ENCODE data around the gene CARD11.

DNA sequence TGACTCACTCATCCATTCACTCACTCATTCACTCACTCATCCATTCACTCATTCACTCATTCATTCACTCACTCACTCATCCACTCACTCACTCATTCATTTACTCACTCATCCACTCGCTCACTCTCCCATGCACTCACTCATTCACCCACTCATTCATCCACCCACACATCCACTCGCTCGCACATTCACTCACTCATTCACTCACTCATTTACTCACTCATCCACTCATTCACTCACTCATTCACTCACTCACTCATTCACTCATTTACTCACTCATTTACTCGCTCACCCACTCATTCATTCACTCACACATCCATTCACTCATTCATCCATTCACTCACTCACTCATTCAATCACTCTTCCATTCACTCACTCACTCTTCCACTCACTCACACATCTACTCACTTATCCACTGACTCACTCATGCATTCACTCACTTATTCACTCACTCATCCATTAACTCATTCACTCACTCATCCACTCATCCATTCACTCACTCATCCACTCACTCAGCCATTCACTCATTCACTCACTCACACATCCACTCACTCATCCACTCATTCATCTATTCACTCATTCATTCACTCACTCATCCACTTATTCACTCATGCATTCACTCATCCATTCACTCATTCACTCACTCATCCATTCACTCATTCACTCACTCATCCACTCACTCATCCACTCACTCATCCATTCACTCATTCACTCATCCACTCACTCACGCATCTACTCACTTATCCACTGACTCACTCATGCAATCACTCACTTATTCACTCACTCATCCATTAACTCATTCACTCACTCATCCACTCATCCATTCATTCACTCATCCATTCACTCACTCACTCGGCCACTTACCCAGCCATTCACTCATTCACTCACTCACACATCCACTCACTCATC, 74.0 kb downstream of the CARD11 start:
- TF ChIP-seq ESRRG (CRISPR knock-in tag; IDR thresholded peaks at IDR 0.05): no peak
- no peak for TF ChIP-seq ZNF70 (CRISPR knock-in tag; IDR thresholded peaks at IDR 0.05)
- TF ChIP-seq ZFP30 (CRISPR knock-in tag; IDR thresholded peaks at IDR 0.05): no peak
- no peak for TF ChIP-seq ZNF8 (CRISPR knock-in tag; IDR thresholded peaks at IDR 0.05)
- TF ChIP-seq PATZ1 (CRISPR knock-in tag; IDR thresholded peaks at IDR 0.05; ENCODE audit: borderline replicate concordance): no peak
- no peak for TF ChIP-seq GLIS3 (CRISPR knock-in tag; IDR thresholded peaks at IDR 0.05)
- no peak for TF ChIP-seq CSDC2 (CRISPR knock-in tag; IDR thresholded peaks at IDR 0.05)
- TF ChIP-seq CSRNP3 (CRISPR knock-in tag; IDR thresholded peaks at IDR 0.05): no peak
- TF ChIP-seq, protein P1, sequence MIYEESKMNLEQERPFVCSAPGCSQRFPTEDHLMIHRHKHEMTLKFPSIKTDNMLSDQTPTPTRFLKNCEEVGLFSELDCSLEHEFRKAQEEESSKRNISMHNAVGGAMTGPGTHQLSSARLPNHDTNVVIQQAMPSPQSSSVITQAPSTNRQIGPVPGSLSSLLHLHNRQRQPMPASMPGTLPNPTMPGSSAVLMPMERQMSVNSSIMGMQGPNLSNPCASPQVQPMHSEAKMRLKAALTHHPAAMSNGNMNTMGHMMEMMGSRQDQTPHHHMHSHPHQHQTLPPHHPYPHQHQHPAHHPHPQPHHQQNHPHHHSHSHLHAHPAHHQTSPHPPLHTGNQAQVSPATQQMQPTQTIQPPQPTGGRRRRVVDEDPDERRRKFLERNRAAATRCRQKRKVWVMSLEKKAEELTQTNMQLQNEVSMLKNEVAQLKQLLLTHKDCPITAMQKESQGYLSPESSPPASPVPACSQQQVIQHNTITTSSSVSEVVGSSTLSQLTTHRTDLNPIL (CRISPR knock-in tag; IDR thresholded peaks at IDR 0.05; ENCODE audit: low read depth): no peak
- no peak for TF ChIP-seq ZFP3 (CRISPR knock-in tag; IDR thresholded peaks at IDR 0.05)
- TF ChIP-seq RARB (CRISPR knock-in tag; IDR thresholded peaks at IDR 0.05): no peak
- TF ChIP-seq ARNTL (CRISPR knock-in tag; IDR thresholded peaks at IDR 0.05; ENCODE audit: borderline replicate concordance, low read depth): no peak
- TF ChIP-seq, protein P2, sequence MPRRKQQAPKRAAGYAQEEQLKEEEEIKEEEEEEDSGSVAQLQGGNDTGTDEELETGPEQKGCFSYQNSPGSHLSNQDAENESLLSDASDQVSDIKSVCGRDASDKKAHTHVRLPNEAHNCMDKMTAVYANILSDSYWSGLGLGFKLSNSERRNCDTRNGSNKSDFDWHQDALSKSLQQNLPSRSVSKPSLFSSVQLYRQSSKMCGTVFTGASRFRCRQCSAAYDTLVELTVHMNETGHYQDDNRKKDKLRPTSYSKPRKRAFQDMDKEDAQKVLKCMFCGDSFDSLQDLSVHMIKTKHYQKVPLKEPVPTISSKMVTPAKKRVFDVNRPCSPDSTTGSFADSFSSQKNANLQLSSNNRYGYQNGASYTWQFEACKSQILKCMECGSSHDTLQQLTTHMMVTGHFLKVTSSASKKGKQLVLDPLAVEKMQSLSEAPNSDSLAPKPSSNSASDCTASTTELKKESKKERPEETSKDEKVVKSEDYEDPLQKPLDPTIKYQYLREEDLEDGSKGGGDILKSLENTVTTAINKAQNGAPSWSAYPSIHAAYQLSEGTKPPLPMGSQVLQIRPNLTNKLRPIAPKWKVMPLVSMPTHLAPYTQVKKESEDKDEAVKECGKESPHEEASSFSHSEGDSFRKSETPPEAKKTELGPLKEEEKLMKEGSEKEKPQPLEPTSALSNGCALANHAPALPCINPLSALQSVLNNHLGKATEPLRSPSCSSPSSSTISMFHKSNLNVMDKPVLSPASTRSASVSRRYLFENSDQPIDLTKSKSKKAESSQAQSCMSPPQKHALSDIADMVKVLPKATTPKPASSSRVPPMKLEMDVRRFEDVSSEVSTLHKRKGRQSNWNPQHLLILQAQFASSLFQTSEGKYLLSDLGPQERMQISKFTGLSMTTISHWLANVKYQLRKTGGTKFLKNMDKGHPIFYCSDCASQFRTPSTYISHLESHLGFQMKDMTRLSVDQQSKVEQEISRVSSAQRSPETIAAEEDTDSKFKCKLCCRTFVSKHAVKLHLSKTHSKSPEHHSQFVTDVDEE (CRISPR knock-in tag; IDR thresholded peaks at IDR 0.05): no peak

Data from SK-N-SH treated with all-trans-retinoic acid at 6 μM for 48 hours (cell line).